Activated naive CD4-positive, alpha-beta T cell treated with anti-CD3 and anti-CD28 coated beads, Interleukin-2, amount 50 U/mL, for 24 hours (primary cell): ENCODE data around the gene CLCN3.
"Not testable (repeated sequence)": the region's sequence is repeated elsewhere in the genome, so short reads cannot be mapped to it uniquely, and the experiment has no call there.

Source experiments
- H3K27ac Mint-ChIP-seq: one replicate; pipeline ENCODE4 v1.8.0; 2021; ENCODE audit warnings: mild to moderate bottlenecking, mixed read lengths
- H3K27me3 Mint-ChIP-seq: one replicate; pipeline ENCODE4 v1.8.0; 2021; ENCODE audit warnings: mixed read lengths
- H3K36me3 Mint-ChIP-seq: one replicate; pipeline ENCODE4 v1.8.0; 2021; ENCODE audit warnings: mixed read lengths
- H3K4me1 Mint-ChIP-seq: one replicate; pipeline ENCODE4 v1.8.0; 2021; ENCODE audit warnings: mixed read lengths
- H3K4me3 Mint-ChIP-seq: one replicate; pipeline ENCODE4 v1.8.0; 2021; ENCODE audit warnings: mild to moderate bottlenecking, mixed read lengths
- H3K9me3 Mint-ChIP-seq: one replicate; pipeline ENCODE4 v1.8.0; 2021; ENCODE audit warnings: mixed read lengths

The CLCN3 gene

GRCh38 chr4:169619958-169620879 is at the start of gene CLCN3:
Gene CLCN3, plus strand, starts transcription at chr4:169620578. Its CDS starts 15,351 bp downstream, at chr4:169635929.
- Mint-ChIP-seq H3K4me1 (peaks cover 68% of the 10 kb centered on the region), H3K27ac (peak within 1 kb of the TSS; percentile 99), H3K4me3 (peak within 1 kb of the TSS; percentile 90), H3K36me3 (peaks cover 3% of the 10 kb centered on the region), H3K27me3 (no peaks in the 10 kb centered on the region), H3K9me3 (no peaks in the 10 kb centered on the region)

GRCh38 chr4:169571012-169571411 is 49.4 kb upstream of the CLCN3 start:
- not testable (repeated sequence) for H3K4me1 Mint-ChIP-seq, H3K4me3 Mint-ChIP-seq, H3K27me3 Mint-ChIP-seq, H3K9me3 Mint-ChIP-seq, H3K27ac Mint-ChIP-seq
- H3K36me3 Mint-ChIP-seq = peaks cover 26% of the 10 kb centered on the region

GRCh38 chr4:169571435-169571834 is 48.9 kb upstream of the CLCN3 start:
- Mint-ChIP-seq H3K4me3 (no peak overlapping the region), H3K36me3 (peaks cover 28% of the 10 kb centered on the region), H3K9me3 (no peaks in the 10 kb centered on the region)

GRCh38 chr4:169573889-169574288 is 46.5 kb upstream of the CLCN3 start:
- Mint-ChIP-seq H3K9me3 (no peaks in the 10 kb centered on the region), H3K4me1 (no peaks in the 10 kb centered on the region), H3K27me3 (no peaks in the 10 kb centered on the region), H3K27ac (no peak overlapping the region), H3K4me3 (no peak overlapping the region), H3K36me3 (peaks cover 27% of the 10 kb centered on the region)

More at GRCh38 chr4:169571435-169571834, 48.9 kb upstream of the CLCN3 start:
- H3K27ac Mint-ChIP-seq = no peak overlapping the region
- peaks cover 2% of the 10 kb centered on the region for H3K4me1 Mint-ChIP-seq
- H3K27me3 Mint-ChIP-seq = no peaks in the 10 kb centered on the region

GRCh38 chr4:169582203-169582602 is 38.2 kb upstream of the CLCN3 start:
- Mint-ChIP-seq H3K4me1 (no peaks in the 10 kb centered on the region), H3K4me3 (no peak overlapping the region), H3K36me3 (peaks cover 12% of the 10 kb centered on the region), H3K27ac (no peak overlapping the region), H3K27me3 (no peaks in the 10 kb centered on the region), H3K9me3 (no peaks in the 10 kb centered on the region)

DNA sequence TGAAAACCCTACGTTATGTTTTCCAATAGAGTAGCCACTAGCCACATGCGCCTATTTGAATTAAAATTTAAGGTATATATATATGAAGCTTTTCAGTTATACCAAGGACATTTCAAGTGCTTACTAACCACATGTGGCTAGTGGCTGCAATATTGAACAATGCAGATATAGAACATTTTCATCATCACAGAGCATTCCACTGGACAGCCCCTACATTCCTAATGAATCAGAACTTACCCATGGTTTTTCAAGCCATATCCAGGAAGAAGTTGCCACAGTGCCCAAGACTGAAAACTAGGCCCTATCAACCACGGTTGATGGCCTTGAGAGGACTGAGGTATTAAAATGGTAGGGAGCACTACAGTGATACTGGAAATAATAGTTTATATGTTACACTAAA is 37.7 kb upstream of the CLCN3 start:
- Mint-ChIP-seq H3K27me3 (no peaks in the 10 kb centered on the region), H3K4me1 (no peaks in the 10 kb centered on the region), H3K4me3 (no peak overlapping the region), H3K9me3 (no peaks in the 10 kb centered on the region), H3K36me3 (peaks cover 12% of the 10 kb centered on the region), H3K27ac (no peak overlapping the region)

DNA sequence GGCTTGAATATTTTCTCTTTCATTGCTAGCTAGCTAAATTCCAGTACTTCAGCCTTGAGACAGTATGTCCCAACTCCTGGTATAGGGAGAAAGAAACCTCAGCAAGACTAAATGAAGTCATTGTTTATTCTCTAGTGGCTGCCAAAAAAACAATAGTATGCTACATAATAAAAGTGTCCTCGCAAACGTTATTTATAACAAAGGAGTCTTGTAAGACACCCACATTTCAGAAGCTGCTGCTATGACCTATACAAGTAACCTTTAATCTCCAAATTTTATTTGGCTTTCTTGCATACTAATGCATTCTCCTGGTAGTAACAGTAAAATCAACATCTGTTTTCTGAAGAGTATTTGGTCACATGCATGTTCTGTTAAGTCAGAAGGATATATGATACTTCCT is 36.8 kb upstream of the CLCN3 start:
- H3K4me1 Mint-ChIP-seq = no peaks in the 10 kb centered on the region
- H3K4me3 Mint-ChIP-seq = no peak overlapping the region
- H3K9me3 Mint-ChIP-seq = no peaks in the 10 kb centered on the region
- H3K27ac Mint-ChIP-seq = no peak overlapping the region
- peaks cover 12% of the 10 kb centered on the region for H3K36me3 Mint-ChIP-seq
- no peaks in the 10 kb centered on the region for H3K27me3 Mint-ChIP-seq

GRCh38 chr4:169593050-169593560 is 27.3 kb upstream of the CLCN3 start:
- no peaks in the 10 kb centered on the region for H3K9me3 Mint-ChIP-seq
- H3K4me1 Mint-ChIP-seq = no peaks in the 10 kb centered on the region
- no peak overlapping the region for H3K27ac Mint-ChIP-seq
- H3K36me3 Mint-ChIP-seq = peaks cover 10% of the 10 kb centered on the region
- no peaks in the 10 kb centered on the region for H3K27me3 Mint-ChIP-seq
- no peak overlapping the region for H3K4me3 Mint-ChIP-seq

DNA sequence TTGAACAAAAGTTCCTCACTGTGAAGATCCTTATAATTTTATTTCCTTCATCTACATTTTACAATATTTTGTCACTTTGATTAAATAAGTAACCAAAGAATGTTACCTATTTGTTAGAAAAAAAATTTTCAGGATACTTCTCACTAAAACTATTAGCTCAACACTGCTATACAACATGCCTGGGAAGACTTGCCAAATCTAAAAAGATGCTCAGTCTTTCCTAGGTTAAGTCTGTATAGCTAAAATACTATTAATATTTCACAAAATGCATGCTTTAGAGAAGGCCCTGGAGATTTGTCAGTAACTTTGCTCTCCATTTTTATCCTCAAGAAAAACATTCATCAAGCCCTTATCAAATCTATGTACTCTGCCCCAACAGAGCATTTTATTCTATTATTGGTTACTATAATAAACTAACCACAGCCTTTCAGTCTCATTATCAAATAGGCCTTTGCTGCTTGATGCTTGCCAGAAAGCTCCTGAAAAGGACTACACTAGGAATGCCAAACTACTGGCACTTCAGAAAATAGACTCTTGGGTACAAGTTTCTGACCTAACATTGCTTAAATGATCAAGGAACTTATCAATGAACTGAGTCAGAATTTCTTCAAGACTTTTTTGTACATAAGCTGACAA is 25.7 kb upstream of the CLCN3 start:
- no peaks in the 10 kb centered on the region for H3K27me3 Mint-ChIP-seq
- no peak overlapping the region for H3K27ac Mint-ChIP-seq
- no peak overlapping the region for H3K4me3 Mint-ChIP-seq

GRCh38 chr4:169601016-169601771 is 19.2 kb upstream of the CLCN3 start:
- no peak overlapping the region for H3K27ac Mint-ChIP-seq
- H3K9me3 Mint-ChIP-seq = no peaks in the 10 kb centered on the region
- no peaks in the 10 kb centered on the region for H3K27me3 Mint-ChIP-seq
- no peak overlapping the region for H3K4me3 Mint-ChIP-seq
- H3K36me3 Mint-ChIP-seq = peaks cover 8% of the 10 kb centered on the region
- peaks cover 21% of the 10 kb centered on the region for H3K4me1 Mint-ChIP-seq

More for the DNA sequence above, 25.7 kb upstream of the CLCN3 start:
- Mint-ChIP-seq H3K4me1 (no peaks in the 10 kb centered on the region), H3K9me3 (no peaks in the 10 kb centered on the region), H3K36me3 (peaks cover 8% of the 10 kb centered on the region)

GRCh38 chr4:169603312-169603711 is 17.1 kb upstream of the CLCN3 start:
- no peaks in the 10 kb centered on the region for H3K27me3 Mint-ChIP-seq
- no peak overlapping the region for H3K4me3 Mint-ChIP-seq
- H3K27ac Mint-ChIP-seq = no peak overlapping the region
- H3K4me1 Mint-ChIP-seq = peaks cover 38% of the 10 kb centered on the region
- H3K9me3 Mint-ChIP-seq = no peaks in the 10 kb centered on the region
- peaks cover 8% of the 10 kb centered on the region for H3K36me3 Mint-ChIP-seq

- H3K4me1 Mint-ChIP-seq = peaks cover 38% of the 10 kb centered on the region
- H3K27me3 Mint-ChIP-seq = no peaks in the 10 kb centered on the region
- peak overlapping the region; percentile 2 for H3K27ac Mint-ChIP-seq
- H3K4me3 Mint-ChIP-seq = no peak overlapping the region
- peaks cover 8% of the 10 kb centered on the region for H3K36me3 Mint-ChIP-seq
- no peaks in the 10 kb centered on the region for H3K9me3 Mint-ChIP-seq
These were observed 16.1 kb upstream of the CLCN3 start for GRCh38 chr4:169604131-169604900.

DNA sequence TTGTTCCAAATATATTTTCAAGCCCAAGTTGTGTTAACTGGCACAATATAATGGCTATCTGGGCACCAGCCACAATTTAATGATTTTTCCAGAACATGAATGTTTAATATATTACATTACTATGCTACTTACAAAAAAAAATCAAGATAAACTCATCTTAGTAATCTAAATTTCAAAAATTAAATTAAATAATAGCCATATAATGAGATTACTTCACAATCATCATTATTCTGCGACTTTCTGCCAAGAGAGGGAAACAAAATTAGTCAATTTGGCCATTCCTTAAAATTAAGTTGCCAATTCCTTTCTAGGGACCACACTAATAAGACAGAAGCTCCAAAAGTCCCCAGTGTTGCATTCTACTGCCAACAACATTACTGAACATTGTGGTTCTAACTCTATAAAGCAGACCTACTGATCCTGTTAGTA is 15.5 kb upstream of the CLCN3 start:
- no peaks in the 10 kb centered on the region for H3K9me3 Mint-ChIP-seq
- peaks cover 38% of the 10 kb centered on the region for H3K4me1 Mint-ChIP-seq
- H3K27ac Mint-ChIP-seq = no peak overlapping the region
- no peaks in the 10 kb centered on the region for H3K27me3 Mint-ChIP-seq
- H3K4me3 Mint-ChIP-seq = no peak overlapping the region
- peaks cover 8% of the 10 kb centered on the region for H3K36me3 Mint-ChIP-seq

DNA sequence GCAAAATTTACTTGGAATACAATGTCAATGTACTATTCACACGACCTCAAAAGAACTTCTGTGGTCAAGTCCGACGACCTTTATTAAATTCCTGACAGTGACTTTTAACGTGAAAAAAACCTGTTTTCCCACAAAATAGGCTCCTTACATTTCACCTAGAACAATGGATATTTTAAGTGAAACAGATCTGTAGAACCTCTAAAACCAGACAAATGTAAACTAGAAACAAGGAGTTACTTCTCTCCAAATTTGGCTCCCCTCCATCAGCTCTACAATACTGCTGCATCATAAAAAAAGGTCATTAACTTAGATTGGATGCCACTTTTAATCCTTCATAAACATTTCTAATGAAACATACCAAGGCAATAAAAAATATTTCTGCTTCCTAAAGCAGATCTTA is 9.2 kb upstream of the CLCN3 start:
- H3K4me1 Mint-ChIP-seq = peaks cover 52% of the 10 kb centered on the region
- no peaks in the 10 kb centered on the region for H3K9me3 Mint-ChIP-seq
- peaks cover 5% of the 10 kb centered on the region for H3K36me3 Mint-ChIP-seq
- H3K4me3 Mint-ChIP-seq = peak overlapping the region; percentile 98
- H3K27ac Mint-ChIP-seq = peak overlapping the region; percentile 4
- no peaks in the 10 kb centered on the region for H3K27me3 Mint-ChIP-seq
